Raji (cell line): ENCODE data around the gene SVIP.

ENCODE experiments used
- POLR2A ChIP-seq: IDR thresholded peaks from 2 replicates; pipeline ENCODE4 v1.6.1; 2011; ENCODE audit warnings: low read depth, low read length, control low read depth; ENCODE audit not compliant: insufficient read depth

Gene SVIP

GRCh38 chr11:22829231-22830081 lies at the start of gene SVIP:
SVIP (minus strand) TSS chr11:22829801; CDS start chr11:22829748, 53 bp downstream.
- TF ChIP-seq POLR2A: no peak

GRCh38 chr11:22878604-22879003 lies 49.0 kb upstream of the SVIP start:
- TF ChIP-seq POLR2A: no peak

- TF ChIP-seq POLR2A: no peak
These were observed 48.4 kb upstream of the SVIP start for GRCh38 chr11:22878039-22878438.

GRCh38 chr11:22875869-22876473 lies 46.4 kb upstream of the SVIP start:
- TF ChIP-seq POLR2A: no peak

- no peak for TF ChIP-seq POLR2A
These were observed 39.7 kb upstream of the SVIP start for GRCh38 chr11:22869325-22869724.

GRCh38 chr11:22860241-22860640 lies 30.6 kb upstream of the SVIP start, which contains the start of gene CCDC179:
CCDC179 (minus strand) TSS chr11:22860474; CDS start chr11:22860421, 53 bp downstream.
- no peak for TF ChIP-seq POLR2A

GRCh38 chr11:22859756-22860155 lies 30.2 kb upstream of the SVIP start:
- no peak for TF ChIP-seq POLR2A

- no peak for TF ChIP-seq POLR2A
These were observed 21.9 kb upstream of the SVIP start for GRCh38 chr11:22851477-22851876.

GRCh38 chr11:22846726-22847125 lies 17.1 kb upstream of the SVIP start:
- TF ChIP-seq POLR2A: no peak

GRCh38 chr11:22832315-22833015 lies 2.9 kb upstream of the SVIP start:
- no peak for TF ChIP-seq POLR2A

- no peak for TF ChIP-seq POLR2A
These were observed 447 bp upstream of the SVIP start for GRCh38 chr11:22830082-22830414.

- no peak for TF ChIP-seq POLR2A
These were observed 1.2 kb downstream of the SVIP start for GRCh38 chr11:22828373-22828772.

- no peak for TF ChIP-seq POLR2A
These were observed 7.4 kb downstream of the SVIP start for GRCh38 chr11:22822203-22822602.

- no peak for TF ChIP-seq POLR2A
These were observed 19.7 kb downstream of the SVIP start for GRCh38 chr11:22809893-22810292.

- TF ChIP-seq POLR2A: no peak
These were observed 20.9 kb downstream of the SVIP start for GRCh38 chr11:22808571-22809197.
